NCI-H446 (cell line): ENCODE measurements around the gene SMG6.

Source experiments
- DNase-seq, 2 experiments: peaks; one replicate each; lab custom pipeline; 2025; lab: John Stamatoyannopoulos, UW

The SMG6 gene

GRCh38 chr17:2105663-2106062 is 197.9 kb downstream of the SMG6 start:
- DNase-seq, result no peak

- DNase-seq, result peak; percentile 13 to 74
These were observed 200.4 kb downstream of the SMG6 start for GRCh38 chr17:2102931-2103809.

GRCh38 chr17:2101448-2102257 is 201.9 kb downstream of the SMG6 start:
- DNase-seq, result no peak

- DNase-seq, result no peak
These were observed 208.1 kb downstream of the SMG6 start for GRCh38 chr17:2095536-2095910.

- DNase-seq, result peak; percentile 60 to 86
These were observed 208.6 kb downstream of the SMG6 start for GRCh38 chr17:2094891-2095535.

GRCh38 chr17:2093349-2093748 is 210.2 kb downstream of the SMG6 start:
- DNase-seq, result no peak

GRCh38 chr17:2092253-2092652 is 211.3 kb downstream of the SMG6 start:
- DNase-seq, result no peak

- peak in 1 of 2 experiments; percentile 3 for DNase-seq
These were observed 212.6 kb downstream of the SMG6 start for GRCh38 chr17:2090804-2091534.

GRCh38 chr17:2090210-2090641 is 213.4 kb downstream of the SMG6 start:
- no peak for DNase-seq

GRCh38 chr17:2089021-2089422 is 214.6 kb downstream of the SMG6 start:
- no peak for DNase-seq

- DNase-seq, result no peak
These were observed 215.9 kb downstream of the SMG6 start for GRCh38 chr17:2087597-2088211.

- no peak for DNase-seq
These were observed 217.3 kb downstream of the SMG6 start for GRCh38 chr17:2086306-2086705.

- DNase-seq, result no peak
These were observed 218.0 kb downstream of the SMG6 start for GRCh38 chr17:2085648-2085949.

GRCh38 chr17:2084766-2085647 is 218.6 kb downstream of the SMG6 start:
- DNase-seq, result no peak

- DNase-seq, result no peak
These were observed 219.4 kb downstream of the SMG6 start for GRCh38 chr17:2084036-2084765.

GRCh38 chr17:2083613-2084035 is 220.0 kb downstream of the SMG6 start:
- no peak for DNase-seq

GRCh38 chr17:2082003-2082781 is 221.4 kb downstream of the SMG6 start:
- DNase-seq, result no peak

GRCh38 chr17:2081564-2081963 is 222.0 kb downstream of the SMG6 start:
- DNase-seq, result no peak

- no peak for DNase-seq
These were observed 226.5 kb downstream of the SMG6 start for GRCh38 chr17:2077040-2077439.
